ENCODE measurements around the gene EFCAB13.

EFCAB13 gene

DNA sequence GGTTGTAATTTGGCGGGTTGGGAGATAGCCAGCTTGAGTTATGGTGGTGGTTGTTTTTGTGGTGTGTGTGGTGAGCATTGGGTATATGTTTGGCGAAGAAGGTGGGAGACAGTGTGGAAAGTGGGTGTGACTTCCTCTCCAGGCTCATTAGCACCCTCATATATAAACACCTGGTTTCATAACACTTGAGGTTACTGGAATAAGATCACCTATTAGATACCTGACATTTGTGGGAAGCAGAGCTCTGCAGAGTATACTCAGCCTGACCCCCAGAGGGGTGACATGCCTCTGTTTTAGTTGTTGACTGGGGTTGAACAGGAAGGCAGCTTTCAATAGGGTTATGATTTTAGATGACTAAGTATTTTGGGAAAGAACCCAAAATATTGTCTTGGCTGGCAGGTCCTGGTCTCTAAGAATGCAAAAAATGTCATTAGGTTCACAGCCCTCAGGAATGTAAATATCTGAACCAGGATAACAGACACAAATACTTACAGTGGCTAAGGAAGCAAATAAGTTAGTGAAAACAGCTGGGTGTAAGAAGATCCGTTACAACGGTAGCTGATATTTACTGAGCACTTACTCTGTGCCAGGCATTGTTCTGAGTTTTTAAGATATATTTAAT lies 18.3 kb upstream of the EFCAB13 start:
- no peaks in the 10 kb centered on the region for H3K36me3 ChIP-seq (ENCODE audit: control insufficient read depth, insufficient read depth, low read length)
- H3K4me3 ChIP-seq (ENCODE audit: insufficient read depth, low read depth, low read length) = no peak overlapping the region
- no peaks in the 10 kb centered on the region for H3K9me3 ChIP-seq (ENCODE audit: control insufficient read depth, low read length)
- H3K4me1 ChIP-seq (ENCODE audit: control insufficient read depth, insufficient read depth, low read length) = peaks cover 3% of the 10 kb centered on the region
- H3K27ac ChIP-seq (ENCODE audit: insufficient read depth, low read depth, low read length, poor library complexity, severe bottlenecking) = no peak overlapping the region
- 90 to 100% methylated on average over 3 to 4 of the region's 4 CpGs for WGBS, 2 experiments
- H3K27me3 ChIP-seq (ENCODE audit: control insufficient read depth, insufficient read depth, low read length, poor library complexity, severe bottlenecking) = no peaks in the 10 kb centered on the region

DNA sequence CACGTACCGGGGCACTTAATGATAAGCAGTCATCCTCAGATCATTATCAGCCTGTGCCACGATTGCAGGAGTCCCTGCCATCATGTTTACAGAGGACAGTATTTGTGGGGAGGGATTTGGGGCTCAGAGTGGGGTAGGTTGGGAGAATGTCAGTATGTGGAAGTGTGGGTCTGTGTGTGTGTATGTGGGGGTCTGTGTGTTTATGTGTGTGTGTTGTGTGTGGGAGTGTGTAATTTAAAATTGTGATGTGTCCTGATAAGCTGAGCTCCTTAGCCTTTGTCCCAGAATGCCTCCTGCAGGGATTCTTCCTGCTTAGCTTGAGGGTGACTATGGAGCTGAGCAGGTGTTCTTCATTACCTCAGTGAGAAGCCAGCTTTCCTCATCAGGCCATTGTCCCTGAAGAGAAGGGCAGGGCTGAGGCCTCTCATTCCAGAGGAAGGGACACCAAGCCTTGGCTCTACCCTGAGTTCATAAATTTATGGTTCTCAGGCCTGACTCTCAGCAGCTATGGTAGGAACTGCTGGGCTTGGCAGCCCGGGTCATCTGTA lies 13.5 kb upstream of the EFCAB13 start:
- 83 to 84% methylated on average over 4 of the region's 4 CpGs for WGBS, 2 experiments
- H3K36me3 ChIP-seq (ENCODE audit: control insufficient read depth, insufficient read depth, low read length) = no peaks in the 10 kb centered on the region
- no peak overlapping the region for H3K4me3 ChIP-seq (ENCODE audit: insufficient read depth, low read depth, low read length)
- no peak overlapping the region for H3K27ac ChIP-seq (ENCODE audit: insufficient read depth, low read depth, low read length, poor library complexity, severe bottlenecking)
- H3K27me3 ChIP-seq (ENCODE audit: control insufficient read depth, insufficient read depth, low read length, poor library complexity, severe bottlenecking) = no peaks in the 10 kb centered on the region
- peaks cover 3% of the 10 kb centered on the region for H3K4me1 ChIP-seq (ENCODE audit: control insufficient read depth, insufficient read depth, low read length)
- no peaks in the 10 kb centered on the region for H3K9me3 ChIP-seq (ENCODE audit: control insufficient read depth, low read length)

DNA sequence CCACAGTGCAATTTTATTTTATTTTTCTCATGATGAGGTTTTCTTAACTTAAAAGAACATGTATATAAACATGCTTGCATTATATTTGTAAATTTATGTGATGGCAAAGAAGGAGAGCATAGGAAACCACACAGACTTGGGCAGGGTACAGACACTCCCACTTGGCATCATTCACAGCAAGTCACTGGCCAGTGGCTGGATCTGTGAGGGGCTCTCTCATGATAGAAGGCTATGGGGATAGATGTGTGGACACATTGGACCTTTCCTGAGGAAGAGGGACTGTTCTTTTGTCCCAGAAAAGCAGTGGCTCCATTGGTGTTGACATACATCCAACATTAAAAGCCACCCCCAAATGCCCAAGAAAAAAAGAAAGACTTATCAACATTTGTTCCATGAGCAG lies 12.3 kb upstream of the EFCAB13 start:
- Histone ChIP-seq H3K4me1 (ENCODE audit: control insufficient read depth, insufficient read depth, low read length) (peaks cover 3% of the 10 kb centered on the region), H3K9me3 (ENCODE audit: control insufficient read depth, low read length) (no peaks in the 10 kb centered on the region), H3K27ac (ENCODE audit: insufficient read depth, low read depth, low read length, poor library complexity, severe bottlenecking) (no peak overlapping the region), H3K4me3 (ENCODE audit: insufficient read depth, low read depth, low read length) (no peak overlapping the region), H3K36me3 (ENCODE audit: control insufficient read depth, insufficient read depth, low read length) (no peaks in the 10 kb centered on the region), H3K27me3 (ENCODE audit: control insufficient read depth, insufficient read depth, low read length, poor library complexity, severe bottlenecking) (no peaks in the 10 kb centered on the region)

DNA sequence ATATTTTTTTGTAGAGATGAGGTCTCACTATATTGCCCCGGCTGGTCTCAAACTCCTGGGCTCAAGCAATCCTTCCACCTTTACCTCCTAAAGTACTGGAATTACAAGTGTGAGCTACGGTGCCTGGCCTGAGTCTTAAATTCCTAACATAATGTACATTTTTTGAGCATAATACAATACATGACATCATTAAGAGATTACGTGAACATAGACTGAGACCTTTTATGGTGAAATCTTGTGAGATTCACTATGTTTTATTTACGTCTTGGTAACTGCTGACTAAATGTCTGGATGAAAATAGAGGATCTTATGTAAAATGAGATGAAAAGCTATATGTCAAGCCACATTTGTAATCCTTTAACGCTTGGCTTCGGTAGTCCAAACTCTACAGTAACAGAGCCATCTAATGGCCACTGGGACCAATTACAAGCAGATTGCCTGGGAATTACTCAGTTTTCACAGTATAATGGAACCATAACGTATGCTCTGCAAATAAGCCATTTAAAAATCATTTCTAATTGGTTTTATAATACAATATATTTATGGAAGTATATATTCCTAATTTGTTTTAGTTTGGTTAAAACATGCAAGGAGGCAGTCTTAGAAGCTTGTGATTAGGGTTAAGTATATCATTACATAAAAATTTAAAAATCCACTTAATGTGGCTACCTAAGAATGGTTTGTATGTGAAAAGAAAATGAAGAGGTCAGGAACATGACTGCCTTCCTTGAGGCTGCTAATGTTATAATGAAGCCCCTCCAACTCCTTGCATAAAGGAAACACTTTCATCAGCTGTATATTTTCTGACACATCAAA lies 8.1 kb upstream of the EFCAB13 start:
- H3K36me3 ChIP-seq (ENCODE audit: control insufficient read depth, insufficient read depth, low read length) = no peaks in the 10 kb centered on the region
- H3K4me1 ChIP-seq (ENCODE audit: control insufficient read depth, insufficient read depth, low read length) = no peaks in the 10 kb centered on the region
- H3K4me3 ChIP-seq (ENCODE audit: insufficient read depth, low read depth, low read length) = no peak overlapping the region
- H3K9me3 ChIP-seq (ENCODE audit: control insufficient read depth, low read length) = no peaks in the 10 kb centered on the region
- 43 to 51% methylated on average over 6 to 7 of the region's 7 CpGs for WGBS, 2 experiments
- H3K27me3 ChIP-seq (ENCODE audit: control insufficient read depth, insufficient read depth, low read length, poor library complexity, severe bottlenecking) = no peaks in the 10 kb centered on the region
- H3K27ac ChIP-seq (ENCODE audit: insufficient read depth, low read depth, low read length, poor library complexity, severe bottlenecking) = no peak overlapping the region

DNA sequence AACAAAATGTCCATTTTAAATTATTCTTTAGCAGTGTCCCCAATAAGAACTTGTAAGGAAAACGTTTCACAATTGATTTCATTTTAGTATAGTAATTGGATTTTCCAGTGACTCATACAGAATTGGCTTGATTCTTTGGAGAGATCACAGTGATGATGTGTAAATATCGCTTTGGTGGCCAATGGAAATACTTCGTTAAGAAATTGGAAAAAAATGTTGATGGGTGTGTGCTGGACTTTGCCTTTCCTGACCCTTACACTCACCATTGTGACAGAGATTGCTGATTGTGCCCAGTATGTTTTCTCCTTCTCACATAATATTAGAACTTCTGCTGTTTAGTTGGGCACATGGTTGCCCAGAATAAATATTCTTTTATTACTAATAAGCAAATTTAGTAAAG lies 7.4 kb upstream of the EFCAB13 start:
- H3K27ac ChIP-seq (ENCODE audit: insufficient read depth, low read depth, low read length, poor library complexity, severe bottlenecking) = no peak overlapping the region
- no peak overlapping the region for H3K4me3 ChIP-seq (ENCODE audit: insufficient read depth, low read depth, low read length)
- H3K36me3 ChIP-seq (ENCODE audit: control insufficient read depth, insufficient read depth, low read length) = no peaks in the 10 kb centered on the region
- 61 to 100% methylated on average over 2 to 3 of the region's 3 CpGs for WGBS, 2 experiments
- no peaks in the 10 kb centered on the region for H3K27me3 ChIP-seq (ENCODE audit: control insufficient read depth, insufficient read depth, low read length, poor library complexity, severe bottlenecking)
- peaks cover 5% of the 10 kb centered on the region for H3K9me3 ChIP-seq (ENCODE audit: control insufficient read depth, low read length)
- no peaks in the 10 kb centered on the region for H3K4me1 ChIP-seq (ENCODE audit: control insufficient read depth, insufficient read depth, low read length)

DNA sequence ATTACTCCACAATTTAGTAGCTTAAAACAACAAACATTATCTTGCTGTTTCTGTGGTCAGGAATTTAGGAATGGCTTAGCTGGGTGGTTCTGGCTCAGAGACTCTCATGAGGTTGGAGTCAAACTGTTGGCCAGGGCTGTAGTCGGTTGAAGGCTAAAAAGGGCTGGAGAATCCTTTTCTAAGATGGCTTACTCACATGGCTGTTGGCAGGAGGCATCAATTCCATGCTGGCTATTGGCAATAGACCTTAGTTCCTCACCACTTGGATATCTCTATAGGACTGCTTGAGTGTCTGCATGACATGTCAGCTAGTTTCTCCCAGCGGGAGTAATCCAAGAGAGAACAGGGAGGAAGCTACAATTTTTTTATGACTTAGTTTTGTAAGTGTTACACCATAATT lies 6.6 kb upstream of the EFCAB13 start:
- Histone ChIP-seq H3K4me3 (ENCODE audit: insufficient read depth, low read depth, low read length) (no peak overlapping the region), H3K27me3 (ENCODE audit: control insufficient read depth, insufficient read depth, low read length, poor library complexity, severe bottlenecking) (no peaks in the 10 kb centered on the region), H3K36me3 (ENCODE audit: control insufficient read depth, insufficient read depth, low read length) (no peaks in the 10 kb centered on the region), H3K9me3 (ENCODE audit: control insufficient read depth, low read length) (peaks cover 6% of the 10 kb centered on the region), H3K4me1 (ENCODE audit: control insufficient read depth, insufficient read depth, low read length) (no peaks in the 10 kb centered on the region), H3K27ac (ENCODE audit: insufficient read depth, low read depth, low read length, poor library complexity, severe bottlenecking) (no peak overlapping the region)
- WGBS, 2 experiments = 87 to 94% methylated on average over 2 of the region's 2 CpGs

DNA sequence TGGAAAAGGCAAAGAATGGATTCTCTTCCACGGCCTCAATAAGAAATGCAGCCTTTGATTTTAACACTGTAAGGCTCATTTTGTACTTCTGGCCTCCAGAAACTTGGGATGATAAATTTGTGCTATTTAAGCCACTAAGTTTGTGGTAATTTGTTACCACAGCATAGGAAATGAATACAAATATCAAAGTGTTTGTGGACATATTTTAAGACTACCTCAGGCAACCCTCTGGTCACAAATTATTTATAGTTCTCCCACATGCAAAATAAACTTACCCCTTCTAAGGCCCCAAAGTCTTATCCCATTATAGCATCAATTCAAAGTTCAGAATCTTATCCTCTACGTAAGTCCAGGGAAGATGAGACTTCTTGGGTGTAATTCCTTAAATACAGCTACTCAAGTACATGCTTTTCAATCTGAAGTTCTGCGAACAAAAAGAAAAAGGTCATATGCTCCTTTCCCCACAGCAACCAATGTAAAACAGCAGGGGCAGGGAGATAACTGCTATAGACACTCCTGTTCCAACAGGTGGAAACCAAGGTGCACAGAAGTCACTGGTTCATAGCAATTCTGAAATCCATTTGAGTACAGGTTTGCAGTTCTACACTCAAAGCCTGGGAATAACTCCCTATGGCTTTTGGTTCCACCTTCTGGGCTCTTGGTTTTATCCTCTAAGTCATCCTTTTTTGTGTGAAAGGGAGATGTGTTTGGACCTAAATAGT lies 5.4 kb upstream of the EFCAB13 start:
- no peaks in the 10 kb centered on the region for H3K36me3 ChIP-seq (ENCODE audit: control insufficient read depth, insufficient read depth, low read length)
- no peak overlapping the region for H3K4me3 ChIP-seq (ENCODE audit: insufficient read depth, low read depth, low read length)
- WGBS, 2 experiments = 89 to 93% methylated on average over 3 of the region's 3 CpGs
- no peaks in the 10 kb centered on the region for H3K4me1 ChIP-seq (ENCODE audit: control insufficient read depth, insufficient read depth, low read length)
- no peak overlapping the region for H3K27ac ChIP-seq (ENCODE audit: insufficient read depth, low read depth, low read length, poor library complexity, severe bottlenecking)
- peaks cover 8% of the 10 kb centered on the region for H3K27me3 ChIP-seq (ENCODE audit: control insufficient read depth, insufficient read depth, low read length, poor library complexity, severe bottlenecking)
- peaks cover 6% of the 10 kb centered on the region for H3K9me3 ChIP-seq (ENCODE audit: control insufficient read depth, low read length)

DNA sequence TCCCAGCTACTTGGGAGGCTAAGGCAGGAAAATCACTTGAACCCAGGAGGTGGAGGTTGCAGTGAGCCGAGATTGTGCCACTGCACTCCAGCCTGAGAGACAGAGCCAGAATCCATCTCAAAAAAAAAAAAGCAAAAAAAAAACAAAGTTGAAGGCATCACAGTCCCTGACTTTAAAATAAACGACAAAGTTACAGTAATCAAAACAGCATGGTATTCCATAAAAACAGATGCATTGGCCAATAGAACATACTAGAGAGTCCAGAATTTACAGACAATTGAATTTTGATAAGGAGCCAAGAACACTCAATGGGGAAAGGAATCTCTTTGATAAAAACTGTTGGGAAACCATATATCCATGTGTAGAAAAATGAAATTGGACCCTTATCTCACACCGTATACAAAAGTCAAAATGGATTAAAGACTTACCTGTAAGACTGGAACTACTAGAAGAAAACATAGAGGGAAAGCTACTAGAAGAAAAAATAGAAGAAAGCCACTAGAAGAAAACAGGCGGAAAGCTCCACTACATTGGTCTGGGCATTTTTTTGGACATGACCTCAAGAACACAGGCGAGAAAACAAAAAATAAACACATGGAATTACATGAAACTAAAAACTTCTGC lies 2.8 kb upstream of the EFCAB13 start:
- Histone ChIP-seq H3K27ac (ENCODE audit: insufficient read depth, low read depth, low read length, poor library complexity, severe bottlenecking) (no peak overlapping the region), H3K9me3 (ENCODE audit: control insufficient read depth, low read length) (peaks cover 6% of the 10 kb centered on the region), H3K4me3 (ENCODE audit: insufficient read depth, low read depth, low read length) (no peak overlapping the region), H3K4me1 (ENCODE audit: control insufficient read depth, insufficient read depth, low read length) (no peaks in the 10 kb centered on the region), H3K27me3 (ENCODE audit: control insufficient read depth, insufficient read depth, low read length, poor library complexity, severe bottlenecking) (peaks cover 12% of the 10 kb centered on the region), H3K36me3 (ENCODE audit: control insufficient read depth, insufficient read depth, low read length) (no peaks in the 10 kb centered on the region)
- WGBS, 2 experiments = 77 to 81% methylated on average over 5 of the region's 5 CpGs

DNA sequence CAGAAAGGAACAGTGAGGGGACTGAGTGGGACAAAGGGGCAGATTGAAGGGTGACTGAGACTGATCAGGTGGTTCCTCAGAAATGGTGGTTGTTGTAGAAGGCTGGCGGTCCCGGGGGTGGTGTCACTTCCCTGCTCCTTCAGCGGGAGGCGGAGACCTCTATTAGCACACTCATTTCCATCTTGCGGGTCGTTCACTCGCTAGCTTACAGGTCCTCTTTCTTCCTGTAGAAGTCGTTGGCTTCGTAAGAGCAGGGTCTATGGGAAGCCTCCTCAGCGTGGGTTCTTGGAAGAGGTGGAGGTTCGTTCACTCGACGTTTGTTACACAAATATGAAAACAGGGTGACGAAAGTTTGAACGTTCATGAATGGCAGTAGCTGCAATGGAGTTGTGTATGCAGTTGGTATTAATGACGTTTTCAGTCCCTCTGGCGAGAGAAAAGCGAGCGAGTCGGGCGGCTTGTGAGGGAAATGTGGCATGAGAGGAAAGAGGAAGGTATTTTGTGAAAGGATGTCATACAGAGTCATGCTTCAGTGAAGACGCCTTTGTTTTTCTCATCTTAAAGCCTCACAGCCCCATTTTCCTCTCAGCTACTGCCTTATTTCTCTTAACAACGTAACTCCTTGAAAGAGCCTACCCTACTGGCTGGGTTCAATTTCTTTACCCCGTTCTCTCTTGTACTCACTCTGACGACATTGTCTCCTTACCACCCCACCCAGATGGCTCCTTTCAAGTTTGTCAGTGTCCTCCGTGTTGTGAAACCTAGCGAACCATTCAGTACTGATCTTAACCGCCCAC lies 667 bp downstream of the EFCAB13 start:
- Histone ChIP-seq H3K27ac (ENCODE audit: insufficient read depth, low read depth, low read length, poor library complexity, severe bottlenecking) (no peak overlapping the region), H3K9me3 (ENCODE audit: control insufficient read depth, low read length) (peaks cover 6% of the 10 kb centered on the region), H3K36me3 (ENCODE audit: control insufficient read depth, insufficient read depth, low read length) (no peaks in the 10 kb centered on the region), H3K27me3 (ENCODE audit: control insufficient read depth, insufficient read depth, low read length, poor library complexity, severe bottlenecking) (peaks cover 12% of the 10 kb centered on the region), H3K4me3 (ENCODE audit: insufficient read depth, low read depth, low read length) (peak overlapping the region; percentile 46), H3K4me1 (ENCODE audit: control insufficient read depth, insufficient read depth, low read length) (no peaks in the 10 kb centered on the region)
- WGBS, 2 experiments = 78 to 79% methylated on average over 28 of the region's 28 CpGs
